Stimulated activated CD4-positive, alpha-beta T cell treated with anti-CD3 and anti-CD28 coated beads, Interleukin-12 subunit alpha, Interleukin-12 subunit beta, amount 100 ng/mL, for 4 hours (primary cell): ENCODE results near the gene PAQR7.
"Not testable (repeated sequence)": the region's sequence is repeated elsewhere in the genome, so short reads cannot be mapped to it uniquely, and the experiment has no call there.

Experiments
- DNase-seq: peaks from one replicate; pipeline ENCODE4 v3.0.0-alpha.2; 2020

Gene PAQR7

DNA sequence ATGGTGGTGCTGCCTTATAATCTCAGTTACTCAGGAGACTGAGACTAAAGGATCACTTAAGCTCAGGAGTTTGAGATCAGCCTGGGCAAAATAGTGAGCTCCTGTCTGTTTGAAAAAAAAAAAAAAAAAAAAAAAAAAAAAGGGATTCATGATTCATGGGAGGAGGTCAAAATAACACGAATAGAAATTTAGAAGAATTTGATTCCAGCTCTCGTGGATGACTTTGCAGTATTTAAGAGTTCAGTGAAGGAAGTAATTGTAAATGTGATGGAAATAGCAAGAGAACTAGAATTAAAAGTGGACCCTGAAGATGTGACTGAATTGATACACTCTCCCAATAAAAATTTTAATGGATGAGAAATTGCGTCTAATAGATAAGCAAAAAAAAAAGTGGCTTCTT lies 32.0 kb downstream of the PAQR7 start:
- DNase-seq: no peak

DNA sequence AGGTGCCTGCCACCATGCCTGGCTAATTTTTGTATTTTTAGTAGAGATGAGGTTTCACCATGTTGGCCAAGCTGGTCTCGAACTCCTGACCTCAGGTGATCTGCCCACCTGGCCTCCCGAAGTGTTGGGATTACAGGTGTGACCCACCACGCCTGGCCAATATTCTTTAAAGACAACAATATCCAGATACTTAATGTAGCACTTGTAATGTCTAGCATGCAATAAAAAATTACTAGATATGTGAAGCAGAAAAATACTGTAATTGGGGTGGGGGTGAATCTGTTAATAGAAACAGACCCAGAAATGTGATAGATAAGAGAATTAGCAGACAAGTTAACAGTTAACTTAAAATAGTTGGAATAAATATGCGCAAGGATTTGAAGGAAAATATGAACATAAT lies 35.7 kb downstream of the PAQR7 start:
- not testable (repeated sequence) for DNase-seq

DNA sequence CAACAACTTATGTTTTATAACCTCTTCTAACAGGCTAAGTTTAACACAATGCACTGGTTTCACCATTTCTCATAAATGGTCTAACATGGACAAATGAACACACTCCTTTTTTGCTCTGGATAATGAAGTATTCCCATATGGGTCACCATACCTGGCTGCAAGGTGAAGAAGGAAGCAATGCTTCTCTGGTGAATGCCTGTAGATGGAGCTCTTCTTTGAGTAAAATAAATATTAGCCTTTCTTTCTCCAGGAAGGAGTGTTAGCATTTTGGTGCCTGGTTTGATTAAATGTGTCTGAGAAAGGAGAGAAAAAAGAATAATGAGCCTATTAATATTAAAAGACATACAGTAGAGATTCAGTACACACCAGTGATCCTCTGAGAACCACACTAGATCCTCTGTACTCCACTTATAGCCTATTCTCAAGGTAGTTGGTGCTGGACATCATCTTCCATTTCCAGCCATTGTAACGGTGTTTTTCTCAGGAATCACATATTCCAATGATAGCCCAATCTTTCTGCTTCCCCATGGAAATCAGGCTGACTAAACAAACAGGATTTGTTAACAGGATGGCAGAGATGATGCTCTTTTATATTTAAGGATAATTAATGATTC lies 38.1 kb downstream of the PAQR7 start:
- DNase-seq: no peak

DNA sequence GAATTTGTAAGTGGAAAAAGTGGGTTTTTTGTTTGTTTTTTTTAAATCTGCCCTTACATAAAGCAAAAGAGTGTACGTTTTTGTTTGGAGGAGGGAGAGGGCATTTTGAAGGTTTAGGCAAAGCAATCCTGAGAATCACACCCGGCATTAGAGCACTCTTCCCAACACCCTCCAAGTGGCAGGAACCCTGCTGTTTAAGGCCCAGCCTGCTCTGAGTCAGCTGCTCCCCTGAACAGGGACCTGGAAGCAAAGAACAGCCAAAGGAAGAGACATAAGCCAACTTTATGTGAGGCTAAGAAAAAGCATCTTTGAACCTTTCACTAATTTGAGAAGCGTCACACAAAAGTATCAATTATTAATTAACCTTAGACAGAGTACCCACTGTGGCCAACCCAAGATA lies 38.8 kb downstream of the PAQR7 start:
- DNase-seq: no peak

DNA sequence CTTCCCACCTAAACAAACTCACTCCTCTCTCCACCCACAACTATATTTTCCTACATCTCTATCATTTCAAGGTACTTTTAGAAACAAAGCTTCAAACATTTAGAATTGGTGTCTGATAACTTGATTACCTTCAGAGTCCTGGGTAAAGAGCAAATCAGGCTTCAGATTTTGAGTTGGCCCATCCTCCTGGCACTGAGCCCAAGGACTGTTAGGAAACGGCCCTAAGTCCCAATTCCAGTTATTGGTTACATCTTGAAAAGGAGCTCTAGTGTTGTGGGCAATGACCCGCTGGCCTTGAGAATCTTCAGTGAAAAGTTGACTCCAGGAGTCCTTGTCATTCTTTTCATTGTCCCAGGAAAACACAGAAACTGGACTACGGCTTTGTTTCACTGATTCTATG lies 40.6 kb downstream of the PAQR7 start:
- DNase-seq: no peak

DNA sequence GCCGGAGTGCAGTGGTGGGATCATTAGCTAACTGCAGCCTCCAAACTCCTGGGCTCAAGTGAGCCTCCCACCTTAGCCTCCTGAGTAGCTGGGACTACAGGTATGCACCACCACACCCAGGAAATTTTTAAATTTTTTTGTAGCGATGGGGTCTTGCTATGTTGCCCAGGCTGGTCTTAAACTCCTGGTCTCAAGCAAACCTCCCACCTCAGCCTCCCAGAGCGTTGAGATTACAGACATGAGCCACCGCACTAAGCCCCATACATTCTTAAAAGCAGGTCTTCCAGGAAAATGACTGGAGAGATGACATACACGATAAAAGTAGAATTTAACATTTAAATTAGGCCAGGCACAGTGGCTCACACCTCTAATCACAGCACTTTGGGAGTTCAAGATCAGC lies 42.4 kb downstream of the PAQR7 start:
- no peak for DNase-seq

DNA sequence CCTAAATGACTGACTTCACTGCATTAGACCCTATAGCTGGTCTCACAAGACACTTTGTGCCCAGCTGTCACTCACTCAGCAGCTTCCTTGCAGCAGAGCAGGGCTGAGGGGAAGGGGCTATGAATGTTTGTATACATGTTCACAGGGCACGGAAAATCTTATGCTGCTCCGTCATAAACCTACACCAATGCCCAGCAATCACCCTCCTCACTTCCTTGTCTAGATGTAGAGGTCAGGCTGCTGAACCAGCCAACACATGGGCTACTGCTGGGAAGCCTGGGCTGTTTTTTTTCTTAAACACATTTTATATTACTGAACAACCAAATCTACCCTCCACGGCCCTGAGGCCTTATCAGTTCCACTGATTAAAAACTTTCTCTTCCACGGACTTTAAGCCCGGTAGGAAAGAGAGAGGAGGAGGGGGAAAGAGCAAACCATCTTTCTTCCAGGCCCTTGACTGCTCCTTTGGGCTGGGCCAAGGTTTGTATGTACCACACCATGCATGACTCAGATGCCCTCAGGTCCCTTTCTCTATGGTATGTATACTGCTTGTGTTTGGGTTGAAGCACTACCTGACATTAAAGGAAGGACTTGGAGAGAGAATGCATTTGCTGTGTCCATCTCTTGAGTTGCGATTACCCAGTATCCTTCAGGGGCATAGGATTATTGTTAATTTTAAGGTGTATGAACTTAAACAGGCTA lies 43.0 kb downstream of the PAQR7 start:
- DNase-seq: no peak

DNA sequence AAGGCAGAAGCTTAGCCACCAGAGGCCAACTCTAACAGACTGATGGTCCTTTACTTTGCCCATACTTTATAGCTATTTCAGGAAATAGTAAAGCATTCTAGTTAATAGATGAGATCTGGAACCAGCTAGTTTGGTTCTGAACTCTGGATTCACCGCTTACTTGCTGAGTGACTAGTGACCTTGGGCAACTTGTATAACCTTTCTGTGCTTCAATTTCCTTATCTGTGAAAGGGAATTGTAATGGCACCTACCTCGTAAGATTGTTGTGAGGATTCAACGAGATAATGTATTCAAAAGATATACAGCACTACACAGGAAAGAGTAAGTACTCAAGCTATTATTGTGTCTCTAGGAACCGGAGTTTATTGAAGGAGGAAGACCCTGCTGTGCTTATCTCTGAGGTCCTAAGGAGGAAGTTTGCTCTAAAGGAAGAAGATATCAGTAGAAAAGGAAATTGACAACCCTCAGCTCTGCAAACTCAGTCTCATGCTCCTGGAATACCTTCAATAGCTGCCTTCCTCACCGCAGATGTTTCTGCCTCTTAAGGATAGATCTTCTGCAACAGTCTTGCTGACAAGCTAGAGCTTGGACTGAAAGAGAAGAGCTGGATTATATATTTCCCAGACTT lies 43.8 kb downstream of the PAQR7 start:
- no peak for DNase-seq

DNA sequence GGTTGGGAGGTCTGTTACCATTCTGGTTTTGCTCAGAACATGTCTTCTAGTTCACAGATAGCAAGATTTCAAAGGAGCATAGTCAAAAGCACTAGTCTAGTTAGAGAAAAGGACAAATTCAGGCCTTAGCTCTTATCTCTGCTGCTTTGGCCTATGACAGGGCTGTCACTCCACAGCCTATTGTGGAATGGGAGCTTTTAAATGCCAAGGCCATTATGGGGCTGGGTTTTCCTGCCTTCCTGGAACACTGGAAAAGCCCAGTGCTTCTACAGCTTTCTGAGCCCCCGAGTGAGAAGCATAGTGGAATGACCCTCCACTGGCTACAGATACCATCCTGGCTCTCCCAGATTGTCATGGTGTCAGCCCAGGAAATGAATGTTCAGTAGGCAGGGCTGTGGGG lies 46.5 kb downstream of the PAQR7 start:
- DNase-seq: no peak

DNA sequence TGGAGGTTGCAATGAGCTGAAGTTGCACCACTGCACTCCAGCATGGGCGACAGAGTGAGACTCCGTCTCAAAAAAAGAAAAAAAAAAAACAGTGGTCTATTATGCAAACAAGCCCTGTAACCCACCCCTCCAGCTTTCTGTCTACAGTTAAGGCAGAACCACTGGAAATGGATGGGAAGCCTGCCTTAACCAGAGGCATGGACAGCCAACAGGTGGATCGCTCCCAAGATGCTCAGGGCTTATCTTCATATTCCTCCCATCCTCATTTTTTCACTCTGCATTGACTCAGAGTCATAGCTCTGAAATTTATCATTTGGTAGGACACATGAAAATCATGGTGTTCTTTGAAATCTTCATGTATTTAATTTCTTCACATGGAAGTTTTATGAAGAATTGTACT lies 47.0 kb downstream of the PAQR7 start:
- no peak for DNase-seq

DNA sequence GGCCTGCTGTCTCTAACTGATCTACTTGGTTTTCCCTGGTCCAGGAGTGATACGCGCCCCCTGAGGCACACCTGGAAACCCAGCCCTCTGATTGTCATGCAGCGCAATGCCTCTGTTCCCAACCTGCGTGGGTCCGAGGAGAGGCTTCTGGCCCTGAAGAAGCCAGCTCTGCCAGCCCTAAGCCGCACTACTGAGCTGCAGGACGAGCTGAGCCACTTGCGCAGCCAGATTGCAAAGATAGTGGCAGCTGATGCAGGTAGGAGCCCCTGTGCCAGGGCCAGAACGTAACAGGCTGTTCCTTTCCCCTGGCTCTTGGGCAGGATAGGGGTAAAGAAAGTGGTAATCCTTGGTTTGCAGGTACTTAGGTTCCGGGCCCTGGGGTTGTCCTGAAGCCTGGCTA lies 48.9 kb downstream of the PAQR7 start:
- no peak for DNase-seq

DNA sequence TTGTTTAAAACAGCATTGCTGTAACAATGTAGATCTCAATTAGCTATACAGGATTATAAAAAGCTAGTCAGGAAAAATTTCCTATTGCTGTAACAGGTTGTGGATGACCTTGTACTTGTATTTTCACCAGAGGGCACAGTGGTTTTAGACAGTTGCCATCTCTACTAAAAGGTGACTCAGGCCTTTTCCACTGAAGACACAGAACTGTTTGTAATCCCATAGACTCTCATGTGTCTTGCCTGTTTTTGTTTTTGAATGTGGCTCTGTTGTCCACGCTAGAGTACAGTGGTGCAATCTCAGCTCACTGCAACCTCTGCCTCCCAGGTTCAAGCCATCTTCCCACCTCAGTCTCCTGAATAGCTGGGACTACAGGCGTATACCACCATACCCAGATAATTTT lies 49.9 kb downstream of the PAQR7 start:
- no peak for DNase-seq

DNA sequence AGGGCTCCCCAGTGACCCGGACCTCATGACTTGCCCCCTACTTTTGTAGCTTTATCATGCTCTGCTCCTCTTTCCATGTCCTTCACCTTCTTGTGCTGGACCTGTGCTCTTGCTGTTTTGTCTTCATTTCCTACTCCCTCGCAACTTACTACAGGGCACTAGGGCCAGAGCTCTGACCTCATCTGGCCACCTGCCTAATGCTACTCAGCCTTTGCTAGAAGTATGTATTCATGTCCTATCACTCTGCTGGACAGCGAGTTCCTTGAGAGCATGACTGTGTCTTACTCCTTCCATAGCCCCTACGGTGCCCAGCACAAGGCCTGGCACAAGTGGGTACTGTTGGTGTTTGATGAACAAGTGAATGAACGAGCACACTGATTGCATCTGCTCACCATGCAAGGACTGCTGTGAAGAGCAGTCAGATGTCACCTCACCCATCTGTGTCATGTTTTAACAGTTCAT lies 53.8 kb downstream of the PAQR7 start:
- no peak for DNase-seq

DNA sequence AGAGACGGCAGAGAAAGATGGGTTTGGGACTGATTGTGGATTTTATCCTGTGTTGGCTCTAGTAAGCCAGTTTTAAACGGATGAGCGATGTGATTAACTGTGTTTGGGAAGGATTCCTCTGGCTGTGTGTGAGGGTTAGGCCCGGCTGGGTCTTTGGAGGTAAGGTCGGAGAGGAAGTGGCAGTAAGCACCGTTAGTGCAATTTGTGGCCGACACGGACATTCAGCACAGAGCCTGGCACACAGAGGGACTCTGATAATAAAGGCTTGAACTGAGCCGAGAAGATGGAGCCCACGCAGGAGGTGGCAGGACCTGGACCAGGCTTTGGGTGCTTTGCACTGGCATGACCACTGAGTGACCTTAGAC lies 54.4 kb downstream of the PAQR7 start:
- no peak for DNase-seq

DNA sequence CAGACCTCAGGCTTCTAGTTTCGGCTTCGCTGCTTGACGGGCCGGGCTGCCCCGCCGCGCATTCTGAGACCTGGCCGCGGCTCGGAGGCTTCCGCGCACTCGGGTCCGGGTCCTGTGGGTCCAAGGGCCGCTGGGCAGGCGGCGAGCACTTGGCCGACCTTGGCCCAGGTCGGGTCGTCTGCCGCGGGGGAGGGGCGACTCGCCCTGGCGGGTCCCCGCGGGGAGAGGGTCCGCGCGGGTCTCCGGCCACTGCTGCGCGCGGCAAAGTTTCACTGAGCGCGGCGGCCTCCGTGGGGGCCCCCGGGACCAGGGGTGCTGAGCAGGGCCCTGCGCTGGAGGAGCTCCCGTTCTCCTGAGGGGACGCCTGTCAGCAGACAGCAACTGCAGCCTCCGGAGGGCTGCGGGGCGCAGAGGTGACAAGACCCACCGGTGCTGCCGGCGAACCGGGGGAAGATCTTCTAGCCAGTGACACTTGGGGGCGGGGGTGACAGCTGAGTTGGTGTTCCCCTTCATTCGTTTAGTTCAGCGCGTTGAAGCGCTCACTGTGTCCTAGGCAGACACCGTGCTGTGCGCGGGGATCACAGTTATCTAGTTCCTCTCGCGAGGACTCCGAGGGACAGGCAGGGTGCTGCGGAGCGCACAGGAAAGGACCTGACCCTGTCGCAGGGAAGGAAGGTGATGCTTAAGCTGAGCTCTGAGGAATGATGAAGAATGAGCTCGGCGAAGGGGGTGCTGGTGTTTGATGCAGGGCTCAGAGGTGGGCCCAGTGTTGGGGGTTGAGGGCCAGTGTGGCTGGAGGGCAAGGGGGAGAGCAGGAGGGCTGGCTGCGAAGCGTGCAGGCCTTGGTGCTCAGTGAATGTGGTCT lies 55.0 kb downstream of the PAQR7 start:
- peak; percentile 46 for DNase-seq

DNA sequence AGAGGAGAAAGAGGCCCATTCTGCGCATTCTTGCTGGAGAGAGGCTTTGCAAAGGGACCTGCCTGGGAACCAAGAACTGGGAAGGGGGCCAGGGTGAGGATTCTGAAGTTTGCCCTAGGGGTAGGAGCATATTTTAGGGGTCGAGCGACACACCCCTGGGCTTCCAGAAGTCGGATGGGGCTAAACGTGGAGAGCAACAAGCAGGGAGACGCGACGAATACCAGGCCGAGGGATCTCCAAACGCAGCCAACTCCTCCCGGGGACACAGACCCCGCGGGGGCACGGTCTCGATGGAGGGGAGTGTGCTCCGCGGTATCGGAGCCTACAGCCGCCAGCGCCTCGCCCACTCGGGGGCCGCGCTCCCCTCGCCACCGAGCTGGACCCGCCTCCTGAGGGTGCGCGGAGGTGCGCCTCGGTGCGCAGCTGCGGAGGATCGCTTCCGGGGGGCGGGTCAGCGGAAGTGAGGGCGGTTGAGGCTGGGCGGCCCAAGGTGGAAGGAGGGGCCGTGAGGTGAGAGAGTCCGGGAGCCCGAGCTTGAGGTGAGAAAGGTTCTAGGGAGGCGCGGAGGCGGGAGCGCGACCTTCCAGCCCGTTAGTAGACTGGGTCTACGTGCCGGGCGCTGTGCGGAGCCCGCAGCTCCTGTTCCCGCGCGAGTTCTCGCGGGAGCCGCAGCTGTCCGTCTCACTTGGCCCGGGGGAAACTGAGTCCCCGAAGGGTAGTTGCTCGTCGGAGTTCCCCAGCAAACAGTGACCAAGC lies 55.8 kb downstream of the PAQR7 start, which contains the start of gene MTFR1L:
Gene MTFR1L (plus strand): TSS at position 464 of the 756 bp plus-strand sequence. CDS start 3,151 bp downstream, outside the sequence.
- DNase-seq: peak; percentile 93

DNA sequence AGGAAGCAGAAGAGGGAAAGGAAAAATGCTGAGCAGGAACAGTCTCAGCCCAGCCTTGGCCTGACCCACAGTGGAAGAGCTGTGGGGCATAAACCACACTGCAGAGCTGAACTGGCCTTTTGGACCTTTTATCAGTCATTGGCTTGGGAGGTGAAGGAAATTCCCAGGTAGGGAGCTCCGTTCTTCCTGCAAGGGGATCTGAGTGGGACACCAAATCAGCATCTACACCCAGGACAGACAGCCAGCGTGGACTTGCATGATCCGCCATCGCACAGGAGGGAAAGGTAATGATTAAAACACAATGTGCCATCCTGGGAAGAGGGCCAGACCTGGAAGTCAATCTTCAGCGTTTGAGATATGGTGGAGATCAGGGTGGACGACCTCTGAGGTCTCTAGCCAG lies 56.9 kb downstream of the PAQR7 start:
- DNase-seq: no peak

DNA sequence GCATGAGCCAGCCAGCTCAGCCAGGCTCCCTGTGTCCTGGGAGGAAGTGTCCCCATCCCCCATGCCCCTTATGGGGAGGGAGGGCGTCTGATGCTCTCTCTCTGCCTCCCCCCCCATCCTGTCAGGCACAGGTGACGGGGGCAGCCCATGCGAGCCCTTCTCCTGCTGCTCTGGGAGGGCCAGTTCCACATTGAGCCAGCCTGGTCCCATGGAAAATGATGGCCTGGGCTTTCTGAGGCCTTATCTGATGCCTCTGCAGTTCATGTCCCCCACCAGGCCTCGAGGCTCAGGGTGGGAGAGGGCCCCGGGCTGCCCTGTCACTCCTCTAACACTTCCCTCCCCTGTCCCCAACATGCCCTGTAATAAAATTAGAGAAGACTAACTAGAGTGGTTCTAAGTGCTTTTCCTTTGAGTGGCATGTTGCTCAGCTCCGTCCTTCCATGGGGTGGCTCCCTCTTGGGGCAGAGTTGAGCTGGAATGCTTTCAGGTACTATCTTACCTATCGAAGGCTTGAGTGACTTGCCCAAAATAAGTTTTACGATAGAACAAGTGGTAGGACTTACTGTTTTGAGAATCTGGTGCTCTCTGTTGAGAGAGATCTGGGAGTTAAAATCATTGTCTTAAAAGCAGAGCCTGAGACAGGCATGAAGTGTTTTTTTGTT lies 57.5 kb downstream of the PAQR7 start:
- DNase-seq: no peak

DNA sequence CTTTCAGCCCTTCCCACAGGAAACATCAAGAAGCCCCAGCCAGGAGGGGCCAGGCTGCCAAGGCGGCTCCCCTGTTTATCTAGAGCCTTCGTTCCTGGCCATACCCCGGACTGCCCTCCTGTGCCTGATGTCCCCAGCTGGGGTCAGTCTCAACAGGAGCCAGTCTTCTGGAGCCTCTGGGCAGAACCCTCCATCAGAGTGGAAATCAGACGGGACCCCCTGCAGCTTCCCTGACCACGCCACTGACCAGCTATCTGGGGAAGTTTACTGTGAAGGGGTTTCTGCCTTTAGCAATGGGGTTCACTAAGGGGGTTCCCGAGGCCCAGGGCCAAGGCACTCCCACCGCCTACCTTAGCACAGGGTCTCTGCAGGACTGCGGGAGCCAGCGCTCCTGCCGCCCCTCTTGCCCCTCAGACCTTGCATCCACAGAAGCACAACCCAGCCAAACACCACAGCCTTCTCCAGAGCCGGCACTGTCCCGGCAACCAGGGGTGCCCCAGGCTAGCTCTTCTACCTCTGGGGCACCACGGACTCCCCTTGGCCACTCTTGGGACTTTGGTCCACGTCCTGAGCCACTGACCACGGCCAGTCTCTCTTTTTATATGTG lies 59.3 kb downstream of the PAQR7 start:
- DNase-seq: no peak

DNA sequence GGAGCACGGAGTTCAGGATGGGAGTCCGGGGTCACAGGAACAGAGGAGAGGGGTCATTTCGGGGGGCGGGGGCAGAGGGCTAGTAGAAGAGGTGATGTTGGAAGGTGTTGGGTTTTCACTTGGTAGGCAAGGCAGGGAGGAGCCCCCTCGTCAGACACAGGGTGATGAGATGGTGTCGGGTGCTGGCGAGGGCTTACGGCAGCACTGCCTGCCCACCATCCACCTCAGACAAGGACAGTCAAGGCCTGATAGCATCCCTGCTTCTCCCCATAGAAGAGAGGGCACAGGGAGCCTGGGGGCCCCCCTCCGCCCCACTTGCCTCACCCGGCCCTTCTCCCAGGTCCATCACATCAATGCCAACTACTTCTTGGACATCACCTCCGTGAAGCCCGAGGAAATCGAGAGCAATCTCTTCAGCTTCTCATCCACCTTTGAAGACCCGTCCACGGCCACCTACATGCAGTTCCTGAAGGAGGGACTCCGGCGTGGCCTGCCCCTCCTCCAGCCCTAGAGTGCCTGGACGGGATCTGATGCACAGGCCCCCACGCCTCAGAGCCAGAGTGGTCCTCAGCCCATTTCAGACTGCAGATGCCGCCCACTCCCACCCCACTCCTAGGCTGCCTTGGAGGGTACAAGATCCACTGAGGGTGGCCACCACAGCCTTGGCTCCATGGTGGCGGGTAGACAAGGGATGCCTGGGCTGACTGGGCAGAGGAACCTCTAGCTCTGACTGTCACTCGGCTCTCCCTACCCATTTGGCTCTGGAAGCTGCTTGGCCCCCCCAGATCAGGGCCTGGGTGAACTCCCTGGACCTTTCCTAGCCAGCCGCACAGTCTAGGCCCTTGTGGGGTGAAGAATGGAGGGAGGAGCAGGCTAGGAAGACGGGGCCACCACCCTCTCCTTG lies 60.0 kb downstream of the PAQR7 start:
- no peak for DNase-seq
